ENCODE results near the gene HMGXB3.

DNA sequence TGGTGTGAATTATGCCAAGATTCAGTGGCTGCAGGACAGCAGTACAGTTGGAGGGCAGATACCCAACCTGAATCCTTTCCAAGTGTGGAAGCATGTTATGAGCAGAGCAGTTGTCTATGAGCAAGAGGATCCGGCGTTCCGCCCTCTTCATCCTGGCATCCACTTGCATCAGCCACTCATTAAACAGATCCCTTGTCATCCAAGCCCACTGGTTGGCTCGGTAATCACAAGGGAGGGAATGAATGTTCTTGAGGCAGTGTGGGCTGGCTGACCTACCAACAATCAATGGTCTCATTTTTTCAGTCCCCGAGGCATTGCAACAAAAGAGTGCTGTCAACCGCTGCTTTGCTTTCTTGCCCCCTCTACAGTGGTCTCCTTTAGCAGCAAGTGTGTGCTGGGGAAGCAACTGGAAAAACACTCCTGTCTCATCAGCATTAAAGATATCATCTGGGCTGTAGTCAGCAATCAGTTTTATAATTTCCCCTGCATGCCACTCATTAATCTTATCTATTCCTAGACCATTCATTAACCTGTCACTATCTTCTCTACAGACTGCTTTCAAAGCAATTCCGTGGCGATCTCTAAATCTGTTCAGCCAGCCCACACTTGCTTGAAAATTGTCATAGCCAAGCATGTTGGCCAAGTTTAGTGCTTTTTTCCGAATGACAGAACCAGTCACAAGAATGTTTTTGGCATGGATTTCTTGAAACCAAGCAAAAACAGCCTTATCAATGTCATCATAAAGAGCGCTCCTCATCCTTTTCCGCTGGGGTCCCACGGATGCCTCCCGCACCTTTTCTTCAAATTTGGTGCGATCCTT is 4.9 kb upstream of the HMGXB3 start:
- TF ChIP-seq POLR2AphosphoS5 (IDR thresholded peaks at IDR 0.05; ENCODE audit: low read depth, low read length) (no peak), TAF1 (IDR thresholded peaks at IDR 0.05; ENCODE audit: borderline replicate concordance, insufficient read depth, low read length) (no peak)
- TF ChIP-seq, protein P1, sequence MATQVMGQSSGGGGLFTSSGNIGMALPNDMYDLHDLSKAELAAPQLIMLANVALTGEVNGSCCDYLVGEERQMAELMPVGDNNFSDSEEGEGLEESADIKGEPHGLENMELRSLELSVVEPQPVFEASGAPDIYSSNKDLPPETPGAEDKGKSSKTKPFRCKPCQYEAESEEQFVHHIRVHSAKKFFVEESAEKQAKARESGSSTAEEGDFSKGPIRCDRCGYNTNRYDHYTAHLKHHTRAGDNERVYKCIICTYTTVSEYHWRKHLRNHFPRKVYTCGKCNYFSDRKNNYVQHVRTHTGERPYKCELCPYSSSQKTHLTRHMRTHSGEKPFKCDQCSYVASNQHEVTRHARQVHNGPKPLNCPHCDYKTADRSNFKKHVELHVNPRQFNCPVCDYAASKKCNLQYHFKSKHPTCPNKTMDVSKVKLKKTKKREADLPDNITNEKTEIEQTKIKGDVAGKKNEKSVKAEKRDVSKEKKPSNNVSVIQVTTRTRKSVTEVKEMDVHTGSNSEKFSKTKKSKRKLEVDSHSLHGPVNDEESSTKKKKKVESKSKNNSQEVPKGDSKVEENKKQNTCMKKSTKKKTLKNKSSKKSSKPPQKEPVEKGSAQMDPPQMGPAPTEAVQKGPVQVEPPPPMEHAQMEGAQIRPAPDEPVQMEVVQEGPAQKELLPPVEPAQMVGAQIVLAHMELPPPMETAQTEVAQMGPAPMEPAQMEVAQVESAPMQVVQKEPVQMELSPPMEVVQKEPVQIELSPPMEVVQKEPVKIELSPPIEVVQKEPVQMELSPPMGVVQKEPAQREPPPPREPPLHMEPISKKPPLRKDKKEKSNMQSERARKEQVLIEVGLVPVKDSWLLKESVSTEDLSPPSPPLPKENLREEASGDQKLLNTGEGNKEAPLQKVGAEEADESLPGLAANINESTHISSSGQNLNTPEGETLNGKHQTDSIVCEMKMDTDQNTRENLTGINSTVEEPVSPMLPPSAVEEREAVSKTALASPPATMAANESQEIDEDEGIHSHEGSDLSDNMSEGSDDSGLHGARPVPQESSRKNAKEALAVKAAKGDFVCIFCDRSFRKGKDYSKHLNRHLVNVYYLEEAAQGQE (IDR thresholded peaks at IDR 0.05; ENCODE audit: insufficient read depth in 1 of 2, low read depth in 2 of 2, low read length in 2 of 2): no peak

Measured in PFSK-1 (cell line).